Suprapubic skin (tissue), 4 donors: ENCODE measurements around the gene HMGCS2. TPM values are rescaled to one million over a fixed set of nuclear protein-coding genes. Genes with fewer than 3 reads are reported as not detected.

Experiments
- DNase-seq, 2 donors: peaks; one replicate each; pipeline ENCODE4 v3.0.0-alpha.2; 2019; ENCODE audit warnings: low spot score in 2 of 2
- H3K27ac ChIP-seq: fragments of 200-600 bp; sonication (generic); one replicate; pipeline ENCODE4 v1.5.1; 2019
- H3K27me3 ChIP-seq: fragments of 200-600 bp; sonication (generic); one replicate; pipeline ENCODE4 v1.5.1; 2019
- H3K36me3 ChIP-seq: fragments of 200-600 bp; sonication (generic); one replicate; pipeline ENCODE4 v1.5.1; 2019
- H3K4me1 ChIP-seq: fragments of 200-600 bp; sonication (generic); one replicate; pipeline ENCODE4 v1.5.1; 2019
- H3K4me3 ChIP-seq: fragments of 200-600 bp; sonication (generic); one replicate; pipeline ENCODE4 v1.5.1; 2019; ENCODE audit warnings: mild to moderate bottlenecking
- H3K9me3 ChIP-seq: fragments of 200-600 bp; sonication (generic); one replicate; pipeline ENCODE4 v1.5.1; 2019
- CTCF ChIP-seq, 2 donors: fragments of 200-600 bp in 1 of 2; fragments of 450-650 bp in 1 of 2; sonication (generic) in 1 of 2; IDR thresholded peaks; one replicate each; pipeline ENCODE4 v1.5.1; 2016 to 2019; ENCODE audit warnings: antibody characterized with exemption in 2 of 2, mild to moderate bottlenecking in 1 of 2, moderate library complexity in 1 of 2
- EP300 ChIP-seq: sonication (generic); formaldehyde crosslinking; IDR thresholded peaks from one replicate; pipeline ENCODE4 v1.6.1; 2017; ENCODE audit warnings: antibody characterized with exemption
- POLR2A ChIP-seq, 2 donors: fragments of 450-650 bp; IDR thresholded peaks; one replicate each; pipeline ENCODE4 v1.6.1; 2017; ENCODE audit warnings: antibody characterized with exemption in 2 of 2, mild to moderate bottlenecking in 2 of 2, moderate library complexity in 2 of 2
- POLR2AphosphoS5 ChIP-seq, 3 donors: sonication (generic); formaldehyde crosslinking; IDR thresholded peaks; one replicate each; pipeline ENCODE4 v1.6.1; 2017; ENCODE audit warnings: antibody characterized with exemption in 3 of 3
- WGBS: methylation state at CpG from one replicate; pipeline ENCODE4 v1.1.5; 2018; 5-methylcytosine and 5-hydroxymethylcytosine counted together
- total RNA-seq, 4 donors: library from RNA; depleted of rRNA; stranded (reverse); fragments of >200 nt; gene quantifications; one replicate each; pipeline ENCODE4 v1.1.0, GENCODE V29; 2016

HMGCS2 gene
- total RNA-seq, 4 donors from 2014 or later = 20.9 to 389 (median 33.5) TPM

DNA sequence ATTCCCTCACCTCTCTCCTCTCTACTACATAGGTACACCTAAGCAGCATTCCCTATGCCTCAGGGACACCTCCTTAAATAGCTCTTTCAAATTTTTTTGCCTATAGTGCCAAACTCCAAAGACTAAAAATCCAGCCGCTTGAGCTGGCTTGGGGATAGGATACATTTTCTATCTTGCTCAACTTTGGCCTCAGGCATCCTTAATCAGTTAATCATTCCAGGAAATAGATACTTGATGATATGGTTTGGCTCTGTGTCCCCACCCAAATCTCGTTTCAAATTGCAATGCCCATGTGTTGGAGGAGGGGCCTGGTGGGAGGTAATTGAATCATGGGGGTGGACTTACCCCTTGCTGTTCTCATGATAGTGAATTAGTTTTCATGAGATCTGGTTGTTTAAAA is 68.4 kb downstream of the HMGCS2 start:
- Histone ChIP-seq H3K27ac (no peak overlapping the region), H3K9me3 (no peaks in the 10 kb centered on the region), H3K36me3 (no peaks in the 10 kb centered on the region), H3K27me3 (no peaks in the 10 kb centered on the region), H3K4me1 (no peaks in the 10 kb centered on the region), H3K4me3 (no peak overlapping the region)
- TF ChIP-seq POLR2A (IDR thresholded peaks at IDR 0.05) = no peak
- TF ChIP-seq POLR2AphosphoS5 (IDR thresholded peaks at IDR 0.05) = no peak
- TF ChIP-seq EP300 = no peak
- no peak for TF ChIP-seq CTCF (IDR thresholded peaks at IDR 0.05)
- DNase-seq = no peak
- WGBS = 39% methylated on average over 2 of the region's 2 CpGs

Other genes with a start within 250 kb of the HMGCS2 start
- gene ZNF697, start 120.6 kb downstream of the HMGCS2 start, total RNA-seq = 1 to 10 TPM; 2.6 to 8.1 (median 3.7) TPM
- 100 to 1,000 TPM in 2 of 4 donors, 10 to 100 TPM in 2; 81.3 to 130 (median 100.0) TPM for gene PHGDH, start 57.0 kb downstream of the HMGCS2 start, total RNA-seq
- gene REG4, start 42.6 kb upstream of the HMGCS2 start, total RNA-seq = not detected
- gene ADAM30, start 127.6 kb upstream of the HMGCS2 start, total RNA-seq = not detected